ENCODE measurements around the gene ARHGAP24. TPM values are rescaled to one million over a fixed set of nuclear protein-coding genes. Genes with fewer than 3 reads are reported as not detected.

The ARHGAP24 gene
- total RNA-seq, 1 experiment from 2014 or later = 1.3 TPM

DNA sequence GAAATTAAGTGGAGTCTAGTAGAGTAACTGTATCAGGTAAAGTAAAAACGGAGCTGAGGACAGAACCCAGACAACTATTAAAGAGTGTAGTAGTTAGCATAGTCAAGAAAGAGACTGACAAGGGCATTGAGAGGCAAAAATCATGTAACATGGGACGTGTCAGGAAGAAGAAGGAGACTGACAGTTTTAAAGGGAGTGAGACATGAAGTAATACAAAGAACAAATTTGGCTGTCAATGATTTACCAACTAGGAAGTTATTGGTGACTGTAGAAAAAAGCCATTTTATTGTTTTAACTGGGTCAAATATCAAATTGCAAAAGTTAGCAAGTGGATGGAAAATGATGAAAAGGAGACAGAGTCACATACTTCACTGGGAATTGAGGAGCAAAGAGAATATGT is 462.6 kb downstream of the ARHGAP24 start:
- RAD21 ChIA-PET (ENCODE audit: low non-redundant PET in 1 of 2, low total read pairs in 2 of 2, uncharacterized antibody in 2 of 2, unreplicated experiment in 2 of 2) = no interaction called here
- DNase-seq (ENCODE audit: low read depth, low spot score) = no peak

More for the DNA sequence above, 462.6 kb downstream of the ARHGAP24 start:
- TF ChIP-seq ZBTB33 (IDR thresholded peaks at IDR 0.05; ENCODE audit: extremely low read depth, insufficient replicate concordance, low read length) (no peak), FOSL1 (IDR thresholded peaks at IDR 0.05; ENCODE audit: low read depth) (no peak)
- TF ChIP-seq, protein P1, sequence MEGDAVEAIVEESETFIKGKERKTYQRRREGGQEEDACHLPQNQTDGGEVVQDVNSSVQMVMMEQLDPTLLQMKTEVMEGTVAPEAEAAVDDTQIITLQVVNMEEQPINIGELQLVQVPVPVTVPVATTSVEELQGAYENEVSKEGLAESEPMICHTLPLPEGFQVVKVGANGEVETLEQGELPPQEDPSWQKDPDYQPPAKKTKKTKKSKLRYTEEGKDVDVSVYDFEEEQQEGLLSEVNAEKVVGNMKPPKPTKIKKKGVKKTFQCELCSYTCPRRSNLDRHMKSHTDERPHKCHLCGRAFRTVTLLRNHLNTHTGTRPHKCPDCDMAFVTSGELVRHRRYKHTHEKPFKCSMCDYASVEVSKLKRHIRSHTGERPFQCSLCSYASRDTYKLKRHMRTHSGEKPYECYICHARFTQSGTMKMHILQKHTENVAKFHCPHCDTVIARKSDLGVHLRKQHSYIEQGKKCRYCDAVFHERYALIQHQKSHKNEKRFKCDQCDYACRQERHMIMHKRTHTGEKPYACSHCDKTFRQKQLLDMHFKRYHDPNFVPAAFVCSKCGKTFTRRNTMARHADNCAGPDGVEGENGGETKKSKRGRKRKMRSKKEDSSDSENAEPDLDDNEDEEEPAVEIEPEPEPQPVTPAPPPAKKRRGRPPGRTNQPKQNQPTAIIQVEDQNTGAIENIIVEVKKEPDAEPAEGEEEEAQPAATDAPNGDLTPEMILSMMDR (IDR thresholded peaks at IDR 0.05 in 2 of 3, conservative IDR thresholded peaks at IDR 0.05 in 1 of 3; ENCODE audit: borderline replicate concordance in 1 of 3, insufficient read depth in 1 of 3, low read depth in 2 of 3, low read length in 2 of 3) = no peak
- Histone ChIP-seq H3K36me3 (ENCODE audit: control insufficient read depth in 1 of 2, insufficient read depth in 2 of 2, low read length in 2 of 2) (no peaks in the 10 kb centered on the region), H3K4me2 (ENCODE audit: low read length) (no peak overlapping the region), H3K4me3 (replicated peaks in 1 of 2; ENCODE audit: low read depth in 1 of 2, low read length in 2 of 2) (no peak overlapping the region), H3K79me2 (ENCODE audit: insufficient read depth, low read length) (no peaks in the 10 kb centered on the region), H2AFZ (ENCODE audit: low read depth, low read length, poor library complexity, severe bottlenecking) (no peak overlapping the region), H3K27ac (ENCODE audit: low read depth, low read length) (no peak overlapping the region), H3K9me3 (ENCODE audit: control insufficient read depth in 1 of 2, insufficient read depth in 1 of 2, low read depth in 1 of 2, low read length in 2 of 2) (no peaks in the 10 kb centered on the region), H3K9me2 (ENCODE audit: insufficient read depth) (no peaks in the 10 kb centered on the region), H3K27me3 (ENCODE audit: insufficient read depth, low read length) (no peaks in the 10 kb centered on the region), H3K4me1 (ENCODE audit: control insufficient read depth in 1 of 2, insufficient read depth in 2 of 2, low read length in 2 of 2) (no peaks in the 10 kb centered on the region), H3K9ac (ENCODE audit: low read length) (no peak overlapping the region), H4K20me1 (ENCODE audit: insufficient read depth) (no peaks in the 10 kb centered on the region)
- ATAC-seq = no peak
- intact Hi-C loops (cut with micrococcal nuclease) = no loop called here
- BruUV-seq (replicated peaks) = no TSS peak
- CTCF ChIA-PET = no interaction called here
- POLR2A ChIA-PET = interaction anchor here (0.5 kb wide), 1 partner anchor 154 kb away, joined by 3 read pairs; no protein-coding TSS in a partner anchor
